GM19099 (cell line): ENCODE data around the gene MS4A18.

Source experiments
- POLR2A ChIP-seq: IDR thresholded peaks from 3 replicates; pipeline ENCODE4 v1.6.1; 2011; ENCODE audit warnings: low read depth; ENCODE audit not compliant: insufficient read length; ENCODE audit errors: extremely low read depth

Gene MS4A18

DNA sequence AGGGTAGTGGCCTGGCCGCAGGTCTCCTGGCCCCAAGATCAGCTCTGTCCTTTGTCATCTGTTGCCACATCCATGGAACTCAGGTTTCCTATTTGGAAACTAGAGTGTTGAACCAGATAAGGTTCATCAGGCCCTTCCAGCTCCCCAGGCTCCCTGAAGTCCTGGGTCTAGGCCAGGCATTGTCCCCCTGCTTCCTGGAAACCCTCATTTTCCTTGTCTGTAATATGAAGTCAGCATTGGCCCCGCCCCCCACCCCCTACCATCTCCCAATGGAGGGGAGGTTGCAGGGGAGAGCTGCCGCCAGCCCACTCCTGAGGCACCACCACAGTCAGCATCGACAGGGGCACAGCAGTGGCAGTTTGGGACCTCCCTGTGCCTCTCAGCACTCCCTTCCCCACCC lies 51.6 kb downstream of the MS4A18 start:
- no peak for TF ChIP-seq POLR2A

DNA sequence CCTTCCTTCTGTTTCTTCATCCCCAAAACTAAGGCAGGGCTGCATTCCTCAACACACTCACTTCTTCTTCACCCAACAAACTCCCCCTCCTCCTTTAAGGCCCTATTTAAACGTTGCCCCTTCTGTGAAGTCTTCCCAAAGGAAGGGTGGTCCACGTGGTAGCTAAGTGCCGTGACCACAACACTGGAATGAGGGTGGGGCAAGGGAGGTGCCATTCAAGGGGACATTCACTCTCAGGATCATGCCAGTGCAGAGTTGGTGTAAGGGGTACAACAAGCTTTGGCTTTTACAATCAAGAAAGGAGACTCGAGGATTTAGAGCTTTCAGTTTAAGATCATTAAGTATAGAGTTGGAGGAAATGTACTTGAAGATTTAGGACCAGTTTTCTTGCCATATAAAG lies 52.6 kb downstream of the MS4A18 start:
- no peak for TF ChIP-seq POLR2A

DNA sequence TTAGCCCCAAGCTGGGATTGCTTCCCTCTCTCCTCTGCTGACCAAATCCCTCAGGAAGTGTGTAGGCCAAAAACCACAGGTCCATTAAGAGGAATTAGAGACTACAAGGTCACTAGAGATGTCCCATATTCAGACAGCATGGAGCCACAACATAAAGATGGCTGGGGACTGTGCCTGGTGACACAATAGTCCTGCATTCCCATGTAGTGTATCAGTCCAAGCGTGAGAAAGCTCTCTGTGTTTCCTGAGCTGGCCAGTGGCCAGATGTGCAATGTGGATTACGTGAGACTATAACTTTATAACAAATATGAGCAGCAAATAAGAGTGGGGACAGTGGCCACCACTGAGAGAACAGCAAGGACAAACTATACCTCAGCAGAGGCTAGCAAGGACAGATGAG lies 53.1 kb downstream of the MS4A18 start:
- no peak for TF ChIP-seq POLR2A

DNA sequence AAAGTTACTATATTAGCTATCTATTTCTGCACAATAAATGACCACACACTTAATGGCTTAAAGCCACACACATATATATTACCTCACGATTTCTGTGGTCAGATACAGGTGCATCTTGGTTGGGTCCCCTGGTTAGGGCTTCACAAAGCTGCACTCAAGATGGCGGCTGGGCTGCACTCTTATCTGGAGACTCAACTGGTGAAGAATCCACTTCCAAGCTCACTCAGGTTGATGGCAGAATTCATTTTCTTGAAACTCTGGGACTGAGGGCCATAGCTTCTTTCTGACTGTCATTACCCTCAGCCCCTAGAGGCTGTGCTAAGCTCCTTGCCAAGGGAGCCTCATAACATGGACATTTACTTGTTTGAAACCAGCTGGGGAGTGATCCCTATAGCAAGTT lies 55.5 kb downstream of the MS4A18 start:
- no peak for TF ChIP-seq POLR2A

DNA sequence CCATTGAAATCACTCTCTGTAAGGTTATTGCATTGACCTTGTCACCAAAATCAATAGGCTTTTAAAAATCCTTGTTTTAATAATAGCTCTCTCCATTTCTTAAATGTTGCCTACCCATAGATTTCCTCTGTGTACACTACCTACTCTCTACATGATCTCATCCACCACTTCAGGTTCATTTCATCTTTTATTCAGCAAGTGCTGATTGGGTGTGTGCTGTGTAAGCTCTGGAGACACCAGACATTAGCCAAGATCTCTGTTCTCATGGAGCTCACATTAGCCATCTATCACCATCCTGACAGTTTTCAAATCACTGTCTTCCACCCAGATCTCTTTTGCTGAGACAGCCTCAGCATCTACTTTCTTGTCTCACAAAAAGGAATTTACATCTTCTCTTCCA lies 56.3 kb downstream of the MS4A18 start:
- no peak for TF ChIP-seq POLR2A

DNA sequence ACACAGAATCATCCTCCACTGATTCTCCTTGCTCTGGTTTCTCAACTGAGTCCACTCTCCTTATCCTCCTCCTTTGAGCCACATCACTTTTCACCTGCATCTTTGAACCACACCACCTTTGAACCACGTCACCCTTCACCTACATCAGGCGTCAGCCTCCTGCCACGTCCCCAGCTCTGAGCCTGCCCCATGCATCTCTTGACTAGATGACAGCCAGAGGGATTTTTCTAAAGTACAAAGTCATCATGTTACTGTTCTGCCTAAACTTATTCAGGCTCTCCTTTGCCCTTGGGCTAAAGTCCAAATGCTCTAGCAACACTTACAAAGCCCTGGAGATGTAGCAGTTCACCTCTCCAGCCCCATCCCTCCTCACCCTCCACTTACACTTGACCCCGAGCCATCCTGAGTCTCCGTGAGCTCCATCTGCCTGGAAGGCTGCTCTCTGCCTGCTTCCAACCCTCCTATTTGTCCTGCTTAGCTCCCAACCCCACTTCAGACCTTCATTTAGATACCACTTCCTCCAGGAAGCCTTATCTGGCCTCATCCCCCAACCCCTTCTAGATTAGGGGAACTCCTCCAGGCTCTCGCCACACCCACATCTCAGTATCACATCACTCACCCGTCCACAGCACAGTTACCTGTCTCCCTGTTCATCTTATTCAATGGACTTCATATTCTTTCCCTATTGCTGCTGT lies 56.9 kb downstream of the MS4A18 start:
- no peak for TF ChIP-seq POLR2A

DNA sequence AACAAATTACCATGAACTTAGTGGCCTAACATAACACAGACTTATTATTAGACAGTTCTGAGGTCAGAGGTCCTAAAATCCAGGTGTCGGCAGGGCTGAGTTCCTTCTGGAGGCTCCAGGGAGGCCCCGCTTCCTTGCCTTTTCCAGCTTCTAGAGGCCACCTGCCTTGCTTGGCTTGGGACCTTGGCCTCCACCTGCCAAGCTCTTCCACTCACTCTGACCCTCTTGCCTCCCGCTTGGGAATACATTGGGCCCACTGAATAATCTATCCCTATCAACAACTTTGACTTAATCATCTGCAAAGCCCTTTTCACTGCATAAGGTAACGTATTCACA lies 57.4 kb downstream of the MS4A18 start:
- no peak for TF ChIP-seq POLR2A

DNA sequence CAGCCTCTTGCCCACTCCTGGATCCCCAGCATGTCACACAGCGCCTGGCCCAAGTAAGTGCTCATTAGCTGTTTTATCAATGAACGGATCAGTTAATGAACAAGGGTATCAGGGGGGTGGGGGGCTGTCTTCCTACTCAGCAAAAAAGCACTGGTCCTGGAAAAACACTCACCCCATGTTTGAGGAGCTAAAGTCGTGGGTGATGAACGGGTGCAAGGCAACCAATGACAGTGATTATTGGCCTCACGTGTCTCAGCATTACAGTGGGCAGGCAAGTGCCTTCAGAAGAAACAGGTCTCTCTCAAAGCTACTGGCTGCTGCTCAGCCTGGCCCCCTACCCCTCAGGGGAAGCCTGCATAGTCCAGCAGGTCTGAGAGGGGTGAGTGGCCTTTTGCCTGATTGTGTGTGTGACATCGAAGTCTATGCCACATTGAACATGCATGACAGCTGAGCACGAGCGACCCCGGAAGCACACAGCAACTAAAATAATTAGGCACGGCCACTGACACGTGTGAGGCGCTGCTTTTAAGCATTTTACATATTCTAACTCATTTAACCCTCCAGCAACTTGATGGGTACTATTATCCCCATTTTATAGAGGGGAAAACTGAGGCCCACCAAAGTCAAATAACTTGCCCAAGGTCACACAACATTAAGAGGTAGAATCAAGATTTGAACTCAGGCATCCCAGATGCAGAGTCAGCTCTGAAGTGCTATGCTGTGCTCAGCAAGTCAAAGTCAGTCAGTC lies 58.0 kb downstream of the MS4A18 start:
- TF ChIP-seq POLR2A, result no peak

DNA sequence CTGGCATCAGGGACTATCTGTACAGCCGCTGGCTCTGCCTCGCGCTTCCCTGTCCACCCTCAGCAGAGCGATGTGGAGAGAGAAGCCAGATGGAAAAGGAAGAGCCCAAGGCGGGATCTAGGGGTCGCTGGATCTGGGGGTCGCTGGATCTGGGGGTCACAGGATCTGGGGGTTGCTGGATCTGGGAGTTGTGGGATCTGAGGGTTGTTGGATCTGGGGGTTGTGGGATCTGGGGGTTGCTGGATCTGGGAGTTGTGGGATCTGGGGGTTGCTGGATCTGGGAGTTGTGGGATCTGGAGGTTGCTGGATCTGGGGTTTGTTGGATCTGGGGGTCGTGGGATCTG lies 58.6 kb downstream of the MS4A18 start:
- TF ChIP-seq POLR2A, result no peak

DNA sequence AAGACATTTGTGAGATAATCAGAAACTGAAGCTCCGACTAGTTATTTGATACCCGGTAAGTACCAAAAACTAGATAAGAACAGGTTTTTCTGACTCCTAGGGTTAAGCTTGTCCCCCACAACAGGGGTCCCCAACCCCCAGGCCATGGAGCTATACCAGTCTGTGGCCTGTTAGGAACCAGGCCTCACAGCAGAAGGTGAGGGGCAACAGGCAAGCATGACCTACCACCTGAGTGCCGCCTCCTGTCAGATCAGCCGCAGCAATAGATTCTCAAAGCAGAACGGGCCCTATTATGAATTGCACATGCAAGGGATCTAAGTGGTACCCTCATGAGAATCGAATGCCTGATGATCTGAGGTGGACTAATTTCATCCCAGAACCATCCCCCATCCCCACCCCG lies 59.4 kb downstream of the MS4A18 start:
- TF ChIP-seq POLR2A, result no peak

DNA sequence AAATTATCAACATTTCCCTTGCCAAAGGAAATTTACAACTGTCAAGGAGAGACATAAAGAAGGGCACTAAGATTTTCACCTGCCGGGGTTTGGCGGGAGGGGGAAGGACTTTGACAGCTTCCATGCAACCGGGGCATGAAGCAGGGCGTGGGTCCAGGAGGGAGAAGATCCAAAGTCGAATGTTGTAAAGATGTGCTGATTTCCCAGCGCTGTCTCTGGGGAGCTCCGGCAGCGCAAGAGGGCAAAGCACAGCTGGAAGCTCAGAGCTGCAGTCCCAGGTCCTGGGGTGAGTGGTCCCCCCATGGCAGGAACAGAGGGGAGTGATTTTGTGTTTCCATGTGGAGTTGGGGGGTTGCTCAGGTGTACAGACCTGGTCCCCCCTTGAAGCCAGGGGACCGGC lies 60.6 kb downstream of the MS4A18 start, which contains the start of gene MS4A10:
Gene MS4A10, plus strand, starts transcription at position 198 of the 400 bp plus-strand sequence. CDS start 5,003 bp downstream, outside the sequence.
- no peak for TF ChIP-seq POLR2A

DNA sequence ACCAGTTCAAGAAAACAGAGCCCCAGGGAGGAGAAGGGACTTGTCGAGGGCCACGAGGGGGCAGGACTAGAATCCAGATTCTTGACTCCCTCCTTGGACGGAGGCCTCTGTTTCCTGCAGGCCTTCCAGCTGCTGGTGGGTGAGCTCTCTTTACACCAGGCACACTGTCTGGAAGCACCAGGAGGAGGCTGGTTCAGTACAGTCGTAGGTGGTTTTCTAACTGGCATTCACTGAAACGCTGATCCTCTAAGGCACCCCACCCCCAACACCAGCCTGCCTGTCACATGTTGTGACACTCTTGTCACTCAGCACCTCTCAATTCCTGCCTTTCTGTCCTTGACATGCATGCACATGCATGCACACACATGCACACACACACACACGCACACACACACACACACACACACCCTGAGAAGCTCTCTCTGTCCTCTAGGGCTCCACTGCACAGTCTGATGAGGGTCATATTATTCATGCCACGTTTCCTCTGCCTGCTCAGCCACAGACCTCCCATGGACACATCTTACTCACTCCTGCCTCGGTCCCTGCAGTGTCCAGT lies 61.4 kb downstream of the MS4A18 start:
- no peak for TF ChIP-seq POLR2A

DNA sequence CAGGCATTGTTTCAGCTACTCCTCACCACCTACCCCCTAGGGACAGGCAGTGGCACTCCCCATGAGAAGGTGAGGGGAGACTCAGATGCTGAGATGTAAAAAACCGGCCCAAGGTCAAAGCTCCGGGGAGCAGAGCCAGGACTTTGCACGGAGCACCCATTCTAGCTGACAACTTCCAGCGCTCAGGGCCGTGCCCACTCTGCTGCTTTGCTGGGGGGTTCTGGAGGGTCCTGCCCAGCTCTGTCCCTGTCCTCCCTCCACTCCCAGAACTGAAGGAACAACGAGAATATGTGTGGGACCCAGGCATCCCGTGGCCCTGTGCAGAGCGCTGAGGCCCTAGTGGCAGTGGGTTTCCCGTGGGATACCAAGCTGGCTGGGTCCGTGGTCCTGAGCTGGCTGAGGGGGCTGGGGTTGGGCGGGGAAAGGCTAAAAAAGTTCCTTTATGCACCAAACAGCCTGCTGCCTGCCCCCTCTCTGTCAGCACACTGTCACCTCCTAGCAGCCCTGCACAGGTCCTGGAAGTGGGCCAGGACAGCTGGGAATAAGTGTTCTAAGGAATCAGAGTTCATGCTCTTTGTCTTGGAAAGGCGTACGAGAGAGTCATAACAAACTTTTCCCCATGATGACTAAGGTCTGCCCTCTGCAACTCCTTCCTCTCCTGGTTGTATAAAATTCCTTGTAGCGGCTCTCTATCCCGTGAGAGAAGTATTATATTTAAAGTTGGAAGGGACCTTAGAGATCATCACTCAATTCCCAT lies 62.5 kb downstream of the MS4A18 start:
- no peak for TF ChIP-seq POLR2A

DNA sequence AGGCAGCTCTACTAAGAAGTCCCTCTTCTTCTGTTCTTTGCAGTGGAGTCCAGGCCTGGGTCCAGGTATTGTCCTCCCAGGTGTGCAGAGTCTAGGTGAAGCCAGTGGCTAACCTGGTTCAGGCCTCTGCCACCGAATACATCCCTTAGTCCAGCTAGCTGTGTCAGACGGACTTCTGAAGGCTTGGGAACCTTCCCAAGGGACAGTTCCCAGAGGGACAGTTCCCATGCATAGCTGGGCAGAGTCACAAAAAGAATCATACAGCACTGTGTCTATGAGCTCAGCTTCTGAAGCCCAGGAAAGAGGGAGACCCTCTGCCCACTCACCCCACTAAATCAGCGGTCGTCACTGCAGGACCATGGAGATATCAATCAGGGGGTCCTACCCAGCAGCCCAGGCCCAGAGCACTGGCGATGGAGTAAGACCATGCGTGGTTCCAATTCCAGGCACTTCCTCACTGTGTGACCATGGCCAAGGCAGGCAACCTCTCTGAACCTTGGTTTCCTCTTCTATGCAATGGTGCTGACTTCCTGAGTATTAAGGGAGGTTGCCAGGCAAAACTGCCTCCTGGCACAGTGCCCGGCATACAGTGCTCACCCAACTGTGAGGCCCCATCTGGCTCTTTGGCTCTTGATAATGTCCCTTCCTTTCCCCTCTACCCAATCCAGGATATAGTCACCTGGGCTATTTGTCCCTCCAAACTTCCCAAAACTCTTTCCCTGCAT lies 64.0 kb downstream of the MS4A18 start:
- TF ChIP-seq POLR2A, result no peak

DNA sequence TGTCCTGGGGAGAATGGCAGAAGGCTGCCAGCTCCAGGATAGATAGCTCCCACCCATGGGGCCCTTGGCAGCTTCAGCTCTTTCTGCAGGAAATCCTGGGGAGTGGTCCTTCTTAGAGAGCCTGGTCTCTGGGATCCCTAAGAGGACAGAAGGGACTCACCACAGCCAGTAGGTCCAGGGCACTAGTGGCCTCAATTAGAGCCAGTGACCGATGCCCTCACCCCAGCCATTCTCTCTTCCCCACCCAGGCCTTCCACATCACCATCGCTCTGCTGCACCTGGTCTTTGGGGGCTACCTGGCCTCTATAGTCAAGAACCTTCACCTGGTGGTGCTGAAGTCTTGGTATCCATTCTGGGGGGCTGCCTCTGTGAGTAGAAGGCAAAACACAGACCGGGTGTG lies 66.2 kb downstream of the MS4A18 start:
- no peak for TF ChIP-seq POLR2A
